DMS 273 treated with DMSO at 0.1 percent for 48 hours (cell line): Measurements from ENCODE around the gene TRIP4.
"Not testable (repeated sequence)": the region's sequence is repeated elsewhere in the genome, so short reads cannot be mapped to it uniquely, and the experiment has no call there.

ENCODE experiments used
- DNase-seq: peaks from one replicate; lab custom pipeline; 2025; lab: John Stamatoyannopoulos, UW

The TRIP4 gene

DNA sequence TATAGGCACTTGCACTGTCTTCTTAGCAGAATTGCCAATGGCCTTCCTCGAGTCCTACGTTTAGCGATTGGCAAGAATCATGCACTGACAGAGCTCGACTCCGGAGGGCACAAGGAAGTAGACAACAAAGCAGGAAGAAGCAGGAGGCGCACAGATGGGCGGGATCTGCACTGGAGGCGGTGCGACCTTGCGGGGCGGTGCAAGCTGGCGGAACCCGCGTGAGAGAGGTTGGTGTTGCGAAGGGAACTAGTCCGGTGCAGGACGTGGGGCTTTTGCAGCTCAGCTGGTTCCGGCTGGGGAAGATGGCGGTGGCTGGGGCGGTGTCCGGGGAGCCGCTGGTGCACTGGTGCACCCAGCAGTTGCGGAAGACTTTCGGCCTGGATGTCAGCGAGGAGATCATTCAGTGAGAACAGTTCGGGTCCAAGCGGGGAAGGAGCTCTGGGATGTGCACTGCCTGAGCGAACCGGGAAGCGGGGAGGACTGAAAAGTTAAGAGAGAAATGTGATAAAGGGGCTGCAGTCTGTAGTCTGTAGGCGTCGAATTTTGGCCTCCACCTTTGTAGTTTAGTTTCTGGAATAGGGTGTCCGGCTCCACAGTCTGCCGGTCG lies at the start of gene TRIP4:
TRIP4 (plus strand) TSS at position 275 of the 607 bp plus-strand sequence; CDS start at position 303, 28 bp downstream.
- peak; percentile 89 for DNase-seq

DNA sequence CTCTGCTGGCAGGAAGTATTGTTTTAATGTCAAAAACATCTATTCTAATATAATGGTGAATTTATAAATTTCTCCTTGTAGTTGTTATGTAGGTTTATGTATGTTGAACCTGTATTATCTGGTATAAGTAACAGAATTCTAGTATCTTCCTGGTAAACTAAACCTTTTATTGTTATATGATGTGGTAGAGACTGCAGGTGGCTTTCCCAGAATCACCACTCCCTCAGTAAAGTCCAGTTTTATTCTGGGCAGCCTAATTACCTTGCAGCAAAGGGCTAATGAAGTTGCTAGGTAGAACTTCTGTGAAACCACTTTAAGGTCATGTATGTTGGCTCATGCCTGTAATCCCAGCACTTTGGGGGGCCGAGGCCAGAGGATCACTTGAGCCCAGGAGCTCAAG lies 47.3 kb upstream of the TRIP4 start:
- no peak for DNase-seq

DNA sequence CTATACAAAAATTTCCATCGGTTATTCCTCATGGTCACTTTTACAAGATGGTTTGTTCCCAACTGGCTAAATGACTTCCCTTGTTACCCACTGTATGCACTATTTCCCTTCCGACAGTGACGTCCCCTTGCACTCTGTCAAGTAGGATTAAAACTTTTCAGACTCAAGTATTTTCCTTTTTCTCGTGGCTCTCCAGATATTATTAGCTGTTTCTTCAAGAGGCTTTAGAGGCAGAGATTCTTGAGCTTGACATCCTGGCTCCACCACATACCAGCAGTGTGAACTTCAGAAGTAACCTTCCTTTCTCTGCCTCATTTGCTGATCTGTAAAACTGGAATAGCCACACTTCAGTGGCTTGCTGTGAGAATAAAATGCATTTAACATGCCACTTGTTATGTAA lies 45.7 kb upstream of the TRIP4 start:
- DNase-seq = no peak

DNA sequence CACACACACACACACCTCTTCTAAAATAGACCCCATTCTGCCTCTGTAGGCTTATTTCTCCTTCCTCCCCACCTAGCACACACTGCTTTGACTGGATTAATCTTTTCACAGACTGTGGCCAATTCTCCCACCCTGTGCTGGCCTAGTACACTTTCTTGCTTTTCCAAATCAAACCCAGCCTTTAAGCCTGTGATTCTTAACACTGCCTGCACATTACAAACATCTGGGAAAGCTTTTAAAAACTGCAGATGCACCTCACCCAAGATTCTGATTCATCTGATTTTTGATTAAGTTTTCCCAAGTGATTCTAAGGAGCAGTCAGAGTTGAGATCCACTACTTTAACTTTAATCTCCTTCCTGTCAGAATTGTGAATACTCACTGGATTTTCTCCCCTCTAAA lies 44.4 kb upstream of the TRIP4 start:
- no peak for DNase-seq

DNA sequence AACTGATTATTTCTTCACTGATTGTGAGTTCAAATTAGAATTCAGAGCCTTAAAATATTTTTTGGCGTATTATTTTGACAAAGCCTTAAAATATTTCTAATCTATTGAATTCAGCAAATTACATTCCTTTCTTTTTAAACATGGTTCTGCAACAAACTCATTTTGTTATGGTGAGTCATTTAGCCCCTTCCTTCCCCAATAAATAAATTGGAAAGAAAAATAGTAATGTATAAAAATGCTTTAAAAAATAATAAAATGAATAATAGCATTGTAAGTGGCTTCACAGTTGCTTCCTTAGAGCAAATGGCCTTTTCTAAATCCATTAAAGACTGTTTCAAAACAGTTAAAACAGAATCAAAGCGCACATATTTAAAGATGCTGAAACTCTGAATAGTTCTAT lies 43.8 kb upstream of the TRIP4 start:
- no peak for DNase-seq

DNA sequence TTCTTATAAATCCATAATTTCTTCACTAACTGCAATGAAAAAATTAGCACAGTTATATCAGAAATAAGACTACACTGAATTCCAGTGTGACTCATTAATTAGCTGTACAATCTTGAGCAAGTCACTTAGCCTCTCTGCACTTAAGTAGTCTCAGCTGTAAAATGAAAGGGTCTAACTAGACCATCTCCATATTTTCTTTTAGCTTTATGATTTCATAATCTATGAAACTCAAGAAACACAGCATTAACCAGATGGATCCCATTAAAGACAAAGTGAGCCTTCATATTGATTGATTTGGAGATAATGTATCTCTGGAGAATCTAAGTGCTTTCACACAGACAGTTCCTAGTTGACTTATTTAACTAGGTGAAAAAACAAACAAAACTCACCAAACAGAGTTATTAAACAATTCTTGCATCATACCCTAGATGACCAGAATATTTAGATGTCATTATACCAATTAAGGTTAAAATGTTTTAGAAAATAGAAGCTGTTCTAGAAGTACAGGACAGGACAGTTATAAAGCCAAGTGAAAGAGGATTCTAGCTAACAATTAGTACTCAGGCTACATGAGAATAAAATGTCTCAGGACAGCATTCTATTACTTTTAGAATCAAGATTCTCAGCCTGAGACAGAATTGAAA lies 42.9 kb upstream of the TRIP4 start:
- DNase-seq = no peak

DNA sequence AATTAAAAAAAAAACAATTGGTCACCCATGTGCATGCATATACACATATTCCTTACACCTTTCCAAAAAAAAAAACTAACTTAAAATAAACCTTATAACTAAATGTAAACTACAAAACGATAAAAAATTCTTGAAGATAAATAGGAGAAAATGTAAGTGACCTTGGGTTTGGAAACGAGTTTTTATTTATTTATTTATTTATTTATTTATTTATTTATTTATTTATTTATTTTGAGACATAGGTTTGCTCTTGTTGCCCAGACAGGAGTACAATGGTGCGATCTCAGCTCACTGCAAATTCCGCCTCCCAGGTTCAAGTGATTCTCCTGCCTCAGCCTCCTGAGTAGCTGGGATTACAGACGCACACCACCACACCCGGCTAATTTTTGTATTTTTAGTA lies 41.4 kb upstream of the TRIP4 start:
- DNase-seq = not testable (repeated sequence)

DNA sequence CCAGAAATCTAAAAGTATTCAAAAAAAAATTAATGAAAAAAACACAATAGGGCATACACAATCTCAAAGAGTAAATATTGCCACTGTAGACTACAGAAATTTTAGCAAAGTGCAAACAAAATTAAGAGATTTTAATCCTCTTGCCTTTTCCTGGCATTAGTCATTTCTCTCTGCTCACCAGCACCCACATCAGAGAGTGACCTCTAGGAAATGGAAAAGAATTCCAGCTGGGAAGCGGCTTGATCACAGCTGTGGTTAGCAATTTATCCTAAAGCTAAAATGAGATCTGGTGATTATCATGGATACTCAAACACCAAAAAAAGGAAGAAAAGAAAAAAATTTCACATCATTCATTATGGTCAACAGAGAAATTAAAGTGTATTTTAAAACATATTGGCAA lies 39.2 kb upstream of the TRIP4 start:
- DNase-seq = no peak

DNA sequence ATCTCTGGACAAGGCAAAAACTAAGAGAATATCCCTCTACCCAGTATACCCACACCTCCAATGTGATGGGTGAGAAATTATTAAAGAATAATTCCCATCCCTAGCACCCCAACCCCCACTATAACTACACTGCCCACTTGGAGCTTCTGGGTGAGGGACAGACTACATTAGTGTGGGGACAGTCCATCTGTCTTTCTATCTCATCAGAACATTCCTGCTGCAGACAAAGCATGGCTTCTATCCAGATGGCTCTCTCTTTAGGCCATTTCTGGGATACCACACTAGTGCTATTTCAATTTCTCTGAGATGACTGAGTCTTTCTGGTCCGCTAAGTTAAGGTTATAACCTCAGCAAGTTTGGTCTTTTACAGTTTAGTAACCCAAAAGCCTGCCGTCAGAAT lies 38.3 kb upstream of the TRIP4 start:
- DNase-seq = no peak

DNA sequence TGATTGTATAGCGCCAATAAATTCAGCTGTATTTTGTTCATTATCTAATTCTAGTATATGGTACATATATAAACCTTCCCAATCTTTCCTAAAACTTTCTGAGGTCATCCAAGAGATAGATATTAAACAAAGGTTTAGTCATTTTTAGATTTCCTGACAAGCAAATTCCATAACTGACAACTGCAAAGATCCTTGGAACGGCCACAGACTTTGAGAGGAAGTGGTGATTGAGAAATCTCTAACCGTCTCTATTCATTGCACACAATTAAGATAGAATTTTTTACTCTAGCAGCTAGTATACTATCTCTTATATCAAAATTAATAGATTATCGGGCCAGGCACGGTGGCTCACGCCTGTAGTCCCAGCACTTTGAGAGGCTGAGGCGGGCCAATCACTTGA lies 36.4 kb upstream of the TRIP4 start:
- no peak for DNase-seq

DNA sequence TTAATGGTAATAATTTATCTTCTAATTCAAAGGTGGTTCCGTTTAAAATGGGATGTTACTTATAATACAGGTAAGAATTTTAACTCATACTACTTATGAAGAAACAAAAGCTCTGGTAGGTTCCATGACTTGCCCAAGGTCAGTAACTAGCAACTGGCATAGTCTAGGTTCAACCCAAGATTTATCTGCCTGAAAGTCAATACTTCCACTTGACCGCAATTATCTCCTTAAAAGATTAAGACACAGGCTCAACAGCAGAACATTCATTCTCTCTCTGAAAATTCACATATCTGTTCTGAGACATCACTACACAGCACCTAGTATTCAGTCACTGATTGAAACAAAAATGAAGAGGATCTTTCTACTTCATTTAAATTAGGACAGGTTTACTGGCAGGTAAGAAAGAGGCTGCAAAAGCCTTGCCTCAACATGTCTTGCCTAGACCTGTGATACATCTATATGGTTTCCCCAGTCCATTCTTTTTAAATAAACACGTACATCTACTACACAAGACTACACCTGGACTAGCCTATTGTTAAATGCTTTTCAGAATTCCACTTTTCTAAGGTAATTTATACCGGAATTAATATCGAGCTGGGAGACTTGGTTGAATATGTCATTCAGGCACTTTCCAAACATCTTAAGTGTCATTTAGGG lies 32.8 kb upstream of the TRIP4 start:
- no peak for DNase-seq

DNA sequence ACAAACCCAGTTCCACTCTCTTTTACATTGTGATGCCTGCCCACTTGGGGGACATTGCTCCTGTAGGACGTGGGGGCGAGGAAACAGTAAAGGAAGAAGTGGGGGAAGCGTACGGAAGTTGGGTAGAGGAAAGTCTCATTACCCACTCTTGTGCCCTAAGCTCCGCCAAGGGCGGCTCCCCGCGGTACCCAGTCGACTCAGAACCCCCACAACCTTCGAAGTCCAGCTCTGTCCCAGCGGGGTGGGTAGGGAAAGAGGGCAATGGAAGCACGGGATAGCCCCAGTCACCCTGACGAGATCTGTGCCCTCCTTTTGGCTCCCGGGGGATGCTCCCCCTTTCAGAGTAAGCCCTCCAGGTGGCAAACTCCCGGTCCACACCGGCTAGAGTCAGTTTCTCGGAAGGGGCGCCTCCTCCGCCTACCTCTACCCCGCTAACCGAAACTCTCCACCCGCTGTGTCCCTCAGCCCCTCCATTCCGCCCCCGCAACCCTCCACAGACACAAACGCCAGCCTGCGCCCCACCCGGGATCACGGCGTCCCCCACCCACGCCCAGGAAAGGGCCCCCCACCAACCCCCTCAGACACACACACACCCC lies 32.2 kb upstream of the TRIP4 start:
- DNase-seq = no peak

DNA sequence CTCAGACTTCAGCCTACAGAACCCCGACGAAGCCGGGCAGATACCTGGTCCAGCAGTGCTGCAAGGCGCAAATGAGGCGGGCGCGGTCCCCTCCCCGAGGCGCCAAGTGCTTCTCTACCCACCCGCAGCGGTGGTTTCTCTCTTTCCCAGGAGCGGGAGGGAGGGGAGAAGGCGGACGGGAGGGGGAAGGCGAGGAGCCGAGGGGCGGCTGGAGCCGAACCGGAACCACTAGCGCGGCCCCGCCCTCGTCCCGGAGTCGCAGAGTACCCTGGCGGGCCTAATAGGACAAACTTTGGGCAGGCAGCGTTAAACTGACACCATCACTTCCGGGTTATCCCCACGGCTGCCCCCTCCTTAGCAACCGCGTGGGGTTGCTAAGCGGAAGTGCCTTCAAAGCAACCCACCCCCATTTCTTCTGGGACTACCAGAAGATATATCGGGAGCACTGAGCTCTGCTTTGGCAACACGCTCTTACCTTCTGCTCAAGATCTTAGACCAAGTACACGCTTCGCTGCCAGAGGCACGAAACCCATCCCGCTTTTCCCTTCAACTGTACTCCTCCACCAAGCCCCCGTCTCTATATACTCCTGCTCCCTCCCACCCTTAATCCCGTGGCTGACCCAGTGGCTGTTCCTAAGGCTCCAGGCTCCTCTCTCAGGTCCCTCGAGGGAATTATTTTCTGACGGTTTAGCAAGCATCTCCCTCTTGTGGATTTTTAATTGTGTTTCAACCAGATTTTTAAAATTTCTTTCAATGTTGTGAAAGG lies 31.5 kb upstream of the TRIP4 start, which contains the start of gene CSNK1G1:
CSNK1G1 (minus strand) TSS at position 230 of the 766 bp plus-strand sequence. CDS start 55,674 bp downstream, outside the sequence.
- DNase-seq = peak; percentile 94

DNA sequence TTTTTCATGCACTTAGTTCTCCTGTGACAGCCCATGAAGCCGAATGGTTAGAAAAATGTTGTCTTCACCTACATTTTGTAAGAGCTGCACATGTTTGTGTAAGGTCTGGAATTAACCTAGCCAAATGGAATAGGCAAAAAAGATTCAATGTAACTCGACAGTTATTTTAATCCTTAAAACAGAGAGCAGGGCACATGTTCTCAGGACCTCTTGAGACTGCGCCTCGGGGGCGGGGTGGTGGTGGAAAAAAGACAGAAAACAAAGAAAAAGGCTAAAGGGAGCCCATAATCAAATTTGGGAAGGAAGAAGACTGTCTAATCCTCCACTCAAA lies 31.0 kb upstream of the TRIP4 start:
- DNase-seq = no peak

DNA sequence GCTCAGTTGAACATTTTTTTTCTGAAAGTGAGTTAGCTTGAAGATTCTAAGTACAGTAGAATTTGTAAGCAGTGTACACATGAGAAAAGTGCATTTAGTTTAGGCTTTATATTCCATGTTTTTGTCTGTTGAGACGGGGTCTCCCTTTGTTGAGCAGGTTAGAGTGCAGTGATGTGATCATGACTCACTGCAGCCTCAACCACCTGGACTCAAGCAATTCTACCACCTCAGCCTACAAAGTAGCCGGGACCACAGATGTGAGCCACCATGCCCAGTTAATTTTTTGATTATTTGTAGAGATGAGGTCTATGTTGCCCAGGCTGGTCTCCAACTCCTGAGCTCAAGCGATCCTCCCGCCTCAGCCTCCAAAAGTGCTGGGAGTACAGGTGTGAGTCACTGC lies 26.4 kb upstream of the TRIP4 start:
- DNase-seq = no peak

DNA sequence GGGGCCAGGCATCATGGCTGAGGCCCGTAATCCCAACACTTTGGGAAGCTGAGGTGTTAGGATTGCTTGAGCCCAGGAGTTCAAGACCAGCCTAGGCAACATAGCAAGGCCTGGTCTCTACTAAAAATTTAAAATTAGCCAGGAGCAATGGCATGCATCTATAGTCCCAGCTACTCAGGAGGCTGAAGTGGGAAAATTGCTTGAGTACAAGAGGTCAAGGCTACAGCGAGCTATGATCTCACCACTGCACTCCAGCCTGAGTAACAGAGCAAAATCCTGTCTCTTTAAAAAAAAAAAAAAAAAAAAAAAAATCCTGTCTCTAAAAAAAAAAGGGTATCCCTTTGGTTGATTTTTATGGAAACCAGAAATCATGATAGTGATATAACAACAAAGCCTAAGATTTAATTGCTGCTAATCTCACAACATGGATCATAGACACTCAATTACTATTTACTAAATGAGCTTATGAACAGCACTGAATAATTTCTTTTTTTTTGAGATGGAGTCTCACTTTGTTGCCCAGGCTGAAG lies 18.5 kb upstream of the TRIP4 start:
- DNase-seq = no peak

DNA sequence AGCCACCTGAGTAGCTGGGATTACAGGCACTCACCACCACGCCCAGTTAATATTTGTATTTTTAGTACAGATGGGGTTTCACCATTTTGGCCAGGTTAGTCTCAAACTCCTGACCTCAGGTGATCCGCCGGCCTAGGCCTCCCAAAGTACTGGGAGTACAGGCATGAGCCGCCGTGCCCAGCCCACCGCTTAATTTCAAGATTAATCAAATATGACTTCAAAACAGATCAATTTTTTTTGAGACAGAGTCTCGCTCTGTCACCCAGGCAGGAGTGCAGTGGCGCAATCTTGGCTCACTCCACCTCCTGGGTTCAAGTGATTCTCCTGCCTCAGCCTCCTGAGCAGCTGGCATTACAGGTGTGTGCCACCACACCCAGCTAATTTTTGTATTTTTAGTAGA lies 16.3 kb upstream of the TRIP4 start:
- DNase-seq = not testable (repeated sequence)

DNA sequence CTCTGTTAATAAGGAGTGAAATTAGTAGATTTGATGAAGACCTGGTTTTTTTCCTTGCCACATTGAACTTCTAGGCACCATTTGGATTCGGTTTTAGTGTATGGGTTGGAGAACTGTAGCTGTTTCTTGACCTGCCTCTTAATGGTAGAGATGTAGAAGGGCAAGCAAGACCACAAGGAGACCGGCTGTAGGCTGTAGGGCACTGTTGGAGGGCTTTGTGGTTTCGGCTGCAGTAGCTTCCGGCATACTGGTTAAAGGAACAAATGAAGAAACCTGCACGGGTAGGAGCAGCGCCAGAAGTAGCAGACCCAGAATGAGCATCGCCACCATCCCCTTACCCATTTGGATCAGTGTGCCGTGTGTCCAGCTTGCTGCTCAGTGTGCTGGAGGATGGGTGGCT lies 14.3 kb upstream of the TRIP4 start:
- no peak for DNase-seq

DNA sequence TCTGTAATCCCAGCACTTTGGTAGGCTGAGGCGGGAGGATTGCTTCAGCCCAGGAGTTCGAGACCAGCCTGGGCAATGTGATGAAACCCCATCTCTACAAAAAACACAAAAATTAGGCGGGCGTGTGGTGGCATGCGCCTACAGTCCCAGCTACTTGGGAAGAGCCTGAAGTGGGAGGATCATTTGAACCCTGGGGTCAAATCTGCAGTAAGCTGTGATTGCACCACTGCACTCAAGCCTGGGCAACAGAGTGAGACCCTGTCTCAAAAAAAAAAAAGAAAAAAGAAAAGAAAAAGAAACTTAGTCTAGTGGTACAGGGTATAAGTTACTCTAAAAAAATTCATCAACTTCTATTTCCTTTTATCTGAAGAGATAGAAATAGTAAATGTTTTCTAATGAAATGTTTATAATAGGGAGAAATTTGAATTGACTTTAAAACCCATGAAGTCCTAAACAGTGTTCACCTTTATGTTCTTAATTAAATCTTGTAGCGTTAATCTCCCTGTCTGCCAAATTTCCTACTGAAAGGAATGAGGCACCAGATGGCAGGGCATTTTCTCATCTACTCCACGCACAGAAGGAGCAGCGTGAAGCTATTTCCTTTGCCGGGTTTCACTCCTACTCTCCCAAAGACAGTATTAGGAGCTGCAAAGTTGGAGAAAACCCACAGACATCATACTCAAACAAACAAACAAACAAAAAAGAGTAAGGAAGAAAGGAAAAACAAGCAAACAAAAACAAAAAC lies 8.2 kb upstream of the TRIP4 start:
- DNase-seq = peak; percentile 42

DNA sequence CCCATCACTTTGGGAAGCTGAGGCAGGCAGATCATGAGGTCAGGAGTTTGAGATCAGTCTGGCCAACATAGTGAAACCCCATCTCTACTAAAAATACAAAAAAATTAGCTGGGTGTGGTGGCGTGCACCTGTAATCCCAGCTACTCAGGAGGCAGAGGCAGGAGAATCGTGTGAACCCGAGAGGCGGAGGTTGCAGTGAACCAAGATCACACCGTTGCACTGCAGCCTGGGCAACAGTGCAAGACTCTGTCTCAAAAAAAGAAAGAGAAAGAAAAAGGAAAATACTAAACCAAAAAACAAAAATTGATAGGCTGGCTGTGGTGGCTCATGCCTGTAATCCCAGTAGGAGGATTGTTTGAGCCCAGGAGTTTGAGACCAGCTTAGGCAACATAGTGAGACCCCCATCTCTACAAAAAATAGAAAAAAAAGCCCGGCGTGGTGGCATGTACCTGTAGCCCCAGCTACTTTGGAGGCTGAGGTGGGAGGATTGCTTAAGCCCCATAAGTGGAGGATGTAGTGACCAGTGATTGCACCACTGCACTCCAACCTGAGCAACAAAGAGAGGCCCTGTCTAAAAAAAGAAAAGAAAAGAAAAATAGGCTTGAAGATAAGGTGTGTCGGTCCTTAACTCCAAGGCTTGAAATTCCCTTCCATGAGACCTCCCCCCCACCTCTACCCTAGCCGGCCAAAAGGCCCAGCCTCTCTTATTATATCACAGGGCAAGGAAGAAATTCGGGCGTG lies 7.3 kb upstream of the TRIP4 start:
- not testable (repeated sequence) for DNase-seq
